HCT116 (cell line): ENCODE data around the gene PXYLP1. TPM values are rescaled to one million over a fixed set of nuclear protein-coding genes. Genes with fewer than 3 reads are reported as not detected.

ENCODE experiments used
- ATAC-seq: fragments of 200-7000 bp; cut with Tn5 transposase; 2 replicates; pipeline ENCODE4 v1.9.1; 2020; ENCODE audit warnings: mild to moderate bottlenecking, moderate library complexity
- BruUV-seq: library from RNA; stranded (reverse); fragments of 400-500 nt; replicated peaks from 2 replicates; lab custom pipeline; 2021; lab: Mats Ljungman, UMichigan
- CTCF ChIA-PET: fragments of 300-600 bp; sonication (Branson Sonifier 250); formaldehyde crosslinking; loops from one replicate; lab custom pipeline; 2021; ENCODE audit warnings: antibody characterized with exemption; lab: Charles Lee
- POLR2A ChIA-PET: fragments of 300-600, 350-600 bp; sonication (Branson Sonifier 250); formaldehyde crosslinking; loops from one replicate; lab custom pipeline; 2021; ENCODE audit warnings: antibody characterized with exemption; lab: Charles Lee
- RAD21 ChIA-PET, 2 experiments: fragments of 300-600 bp; sonication (Branson Sonifier 250); formaldehyde crosslinking; loops; one replicate each; lab custom pipeline; 2023; ENCODE audit warnings: low total read pairs in 2 of 2; ENCODE audit not compliant: uncharacterized antibody in 2 of 2, unreplicated experiment in 2 of 2, low non-redundant PET in 1 of 2; lab: Charles Lee
- DNase-seq: peaks from one replicate; pipeline ENCODE4 v3.0.0-alpha.2; 2010; ENCODE audit warnings: low read depth, low spot score
- H2AFZ ChIP-seq: fragments of 200-600 bp; shearing (Covaris generic), sonication (generic); 2 replicates; pipeline ENCODE4 v1.6.1; 2017; ENCODE audit warnings: low read depth, mixed run types, mixed read lengths, antibody characterized with exemption, low read length; ENCODE audit not compliant: poor library complexity, severe bottlenecking
- H3K27ac ChIP-seq: 2 replicates; pipeline ENCODE4 v1.5.1; 2012; ENCODE audit warnings: low read depth, low read length
- H3K27me3 ChIP-seq: fragments of 200-600 bp; sonication (generic); 2 replicates; pipeline ENCODE4 v1.6.1; 2016; ENCODE audit warnings: mixed run types, low read length, mixed read lengths; ENCODE audit not compliant: insufficient read depth
- H3K36me3 ChIP-seq, 2 experiments: fragments of 200-500 bp in 1 of 2; fragments of 200-600 bp in 1 of 2; sonication (Bioruptor generic) in 1 of 2; sonication (generic) in 1 of 2; 2 replicates each; pipeline versions ENCODE4 v1.5.1 to v1.6.1; 2014 to 2016; ENCODE audit warnings: low read length in 2 of 2, inconsistent platforms in 1 of 2, mixed read lengths in 1 of 2, mixed run types in 1 of 2; ENCODE audit not compliant: insufficient read depth in 2 of 2, control insufficient read depth in 1 of 2
- H3K4me1 ChIP-seq, 2 experiments: fragments of 200-600 bp in 1 of 2; sonication (generic) in 1 of 2; 2 replicates each; pipeline versions ENCODE4 v1.5.1 to v1.6.1; 2012 to 2017; ENCODE audit warnings: low read length in 2 of 2, inconsistent platforms in 1 of 2, mild to moderate bottlenecking in 1 of 2, mixed read lengths in 1 of 2, mixed run types in 1 of 2, moderate library complexity in 1 of 2; ENCODE audit not compliant: insufficient read depth in 2 of 2, control insufficient read depth in 1 of 2
- H3K4me2 ChIP-seq: fragments of 200-600 bp; sonication (generic); 2 replicates; pipeline ENCODE4 v1.6.1; 2017; ENCODE audit warnings: mixed run types, low read length, mixed read lengths
- H3K4me3 ChIP-seq, 2 experiments: fragments of 200-600 bp in 1 of 2; sonication (generic) in 1 of 2; replicated peaks in 1 of 2; 2 replicates each; pipeline ENCODE4 v1.5.1; 2011 to 2016; ENCODE audit warnings: low read length in 2 of 2, control low read depth in 1 of 2, low read depth in 1 of 2, mild to moderate bottlenecking in 1 of 2, mixed read lengths in 1 of 2, mixed run types in 1 of 2
- H3K79me2 ChIP-seq: fragments of 200-600 bp; sonication (generic); 2 replicates; pipeline ENCODE4 v1.6.1; 2017; ENCODE audit warnings: mild to moderate bottlenecking, mixed run types, low read length, moderate library complexity, mixed read lengths; ENCODE audit not compliant: insufficient read depth
- H3K9ac ChIP-seq: fragments of 200-600 bp; sonication (generic); 2 replicates; pipeline ENCODE4 v1.6.1; 2016; ENCODE audit warnings: low read length, mixed read lengths
- H3K9me2 ChIP-seq: fragments of 200-600 bp; sonication (generic), shearing (Covaris generic); 2 replicates; pipeline ENCODE4 v1.6.1; 2017; ENCODE audit warnings: mixed run types, mild to moderate bottlenecking, moderate library complexity; ENCODE audit not compliant: insufficient read depth
- H3K9me3 ChIP-seq, 2 experiments: fragments of 200-500 bp in 1 of 2; fragments of 200-600 bp in 1 of 2; sonication (Bioruptor generic) in 1 of 2; sonication (generic) in 1 of 2; 2 replicates each; pipeline ENCODE4 v1.6.1; 2014 to 2017; ENCODE audit warnings: low read length in 2 of 2, mixed read lengths in 2 of 2, inconsistent platforms in 1 of 2, low read depth in 1 of 2, mild to moderate bottlenecking in 1 of 2, mixed run types in 1 of 2, moderate library complexity in 1 of 2; ENCODE audit not compliant: control insufficient read depth in 1 of 2, insufficient read depth in 1 of 2
- H4K20me1 ChIP-seq: fragments of 200-600 bp; sonication (generic), shearing (Covaris generic); 2 replicates; pipeline ENCODE4 v1.6.1; 2017; ENCODE audit warnings: mixed run types, mild to moderate bottlenecking, moderate library complexity; ENCODE audit not compliant: insufficient read depth
- ATF3 ChIP-seq: IDR thresholded peaks from 2 replicates; pipeline ENCODE4 v1.6.1; 2012
- CBX3 ChIP-seq: IDR thresholded peaks from 2 replicates; pipeline ENCODE4 v1.6.1; 2012; ENCODE audit warnings: low read depth
- CEBPB ChIP-seq: IDR thresholded peaks from 2 replicates; pipeline ENCODE4 v1.6.1; 2012; ENCODE audit warnings: low read depth
- EGR1 ChIP-seq: IDR thresholded peaks from 2 replicates; pipeline ENCODE4 v1.6.1; 2012; ENCODE audit warnings: low read depth
- ELF1 ChIP-seq: IDR thresholded peaks from 2 replicates; pipeline ENCODE4 v1.6.1; 2012; ENCODE audit warnings: low read depth, borderline replicate concordance
- EZH2 ChIP-seq: fragments of 200-600 bp; sonication (generic); IDR thresholded peaks from 2 replicates; pipeline ENCODE4 v1.6.1; 2017; ENCODE audit warnings: antibody characterized with exemption, mixed run types
- FOSL1 ChIP-seq: IDR thresholded peaks from 2 replicates; pipeline ENCODE4 v1.6.1; 2012; ENCODE audit warnings: low read depth
- JUND ChIP-seq: IDR thresholded peaks from 2 replicates; pipeline ENCODE4 v1.6.1; 2012
- MAX ChIP-seq: IDR thresholded peaks from 2 replicates; pipeline ENCODE4 v1.6.1; 2012
- POLR2A ChIP-seq: IDR thresholded peaks from 2 replicates; pipeline ENCODE4 v1.7.0; 2011; ENCODE audit warnings: borderline replicate concordance; ENCODE audit not compliant: insufficient read depth, insufficient read length; ENCODE audit errors: extremely low read depth
- POLR2AphosphoS5 ChIP-seq: IDR thresholded peaks from 2 replicates; pipeline ENCODE4 v1.6.1; 2011; ENCODE audit warnings: mild to moderate bottlenecking, low read depth, low read length, moderate library complexity
- RAD21 ChIP-seq: IDR thresholded peaks from 2 replicates; pipeline ENCODE4 v1.6.1; 2012; ENCODE audit warnings: low read depth, mild to moderate bottlenecking
- SP1 ChIP-seq: IDR thresholded peaks from 2 replicates; pipeline ENCODE4 v1.6.1; 2012; ENCODE audit warnings: low read depth
- SRF ChIP-seq: IDR thresholded peaks from 2 replicates; pipeline ENCODE4 v1.6.1; 2012; ENCODE audit warnings: low read depth
- TCF7L2 ChIP-seq: IDR thresholded peaks from 2 replicates; pipeline ENCODE4 v1.7.0; 2011; ENCODE audit warnings: borderline replicate concordance, inconsistent platforms; ENCODE audit not compliant: insufficient read depth, insufficient read length; ENCODE audit errors: extremely low read depth
- ZFX ChIP-seq: fragments of 450-650 bp; IDR thresholded peaks from 2 replicates; pipeline ENCODE4 v1.6.1; 2017
- intact Hi-C: fragments of 100-400 bp; cut with micrococcal nuclease; formaldehyde crosslinking; loops from 2 replicates; pipeline ENCODE4 v1.10.0; 2022
- total RNA-seq: library from RNA; stranded (reverse); gene quantifications from one replicate; pipeline ENCODE4 v1.2.1, GENCODE V29; 2021; ENCODE audit not compliant: unreplicated experiment
- TF ChIP-seq, protein P1 (sequence below): IDR thresholded peaks from 2 replicates; pipeline ENCODE4 v1.6.1; 2011; ENCODE audit warnings: mild to moderate bottlenecking, low read length, moderate library complexity; ENCODE audit not compliant: insufficient replicate concordance; ENCODE audit errors: extremely low read depth
- TF ChIP-seq, protein P2 (sequence below): IDR thresholded peaks from 2 replicates; pipeline ENCODE4 v1.6.1; 2012; ENCODE audit warnings: low read depth

The PXYLP1 gene
- total RNA-seq, 1 experiment from 2014 or later, result 15.3 TPM

- Histone ChIP-seq H3K36me3 (no peaks in the 10 kb centered on the region; a peak in 1 of 4 replicates), H3K27me3 (no peaks in the 10 kb centered on the region), H3K4me1 (no peaks in the 10 kb centered on the region), H2AFZ (no peak overlapping the region), H3K9me2 (no peaks in the 10 kb centered on the region), H3K79me2 (no peaks in the 10 kb centered on the region), H3K9ac (no peak overlapping the region), H3K27ac (no peak overlapping the region), H3K9me3 (no peaks in the 10 kb centered on the region), H3K4me3 (no peak overlapping the region), H4K20me1 (no peaks in the 10 kb centered on the region), H3K4me2 (no peak overlapping the region)
- ChIA-PET RAD21 (no interaction called here), POLR2A (no interaction called here), CTCF (no interaction called here)
- TF ChIP-seq ELF1, result no peak
- TF ChIP-seq EZH2, result no peak
- no peak for TF ChIP-seq POLR2A
- TF ChIP-seq CBX3, result no peak
- TF ChIP-seq POLR2AphosphoS5, result no peak
- TF ChIP-seq ATF3, result no peak
- no peak for TF ChIP-seq JUND
- no peak for TF ChIP-seq FOSL1
- no peak for TF ChIP-seq CEBPB
- TF ChIP-seq EGR1, result no peak
- no peak for TF ChIP-seq SRF
- TF ChIP-seq SP1, result no peak
- no peak for TF ChIP-seq RAD21
- TF ChIP-seq, protein P1, sequence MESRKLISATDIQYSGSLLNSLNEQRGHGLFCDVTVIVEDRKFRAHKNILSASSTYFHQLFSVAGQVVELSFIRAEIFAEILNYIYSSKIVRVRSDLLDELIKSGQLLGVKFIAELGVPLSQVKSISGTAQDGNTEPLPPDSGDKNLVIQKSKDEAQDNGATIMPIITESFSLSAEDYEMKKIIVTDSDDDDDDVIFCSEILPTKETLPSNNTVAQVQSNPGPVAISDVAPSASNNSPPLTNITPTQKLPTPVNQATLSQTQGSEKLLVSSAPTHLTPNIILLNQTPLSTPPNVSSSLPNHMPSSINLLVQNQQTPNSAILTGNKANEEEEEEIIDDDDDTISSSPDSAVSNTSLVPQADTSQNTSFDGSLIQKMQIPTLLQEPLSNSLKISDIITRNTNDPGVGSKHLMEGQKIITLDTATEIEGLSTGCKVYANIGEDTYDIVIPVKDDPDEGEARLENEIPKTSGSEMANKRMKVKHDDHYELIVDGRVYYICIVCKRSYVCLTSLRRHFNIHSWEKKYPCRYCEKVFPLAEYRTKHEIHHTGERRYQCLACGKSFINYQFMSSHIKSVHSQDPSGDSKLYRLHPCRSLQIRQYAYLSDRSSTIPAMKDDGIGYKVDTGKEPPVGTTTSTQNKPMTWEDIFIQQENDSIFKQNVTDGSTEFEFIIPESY, result no peak
- TF ChIP-seq, protein P2, sequence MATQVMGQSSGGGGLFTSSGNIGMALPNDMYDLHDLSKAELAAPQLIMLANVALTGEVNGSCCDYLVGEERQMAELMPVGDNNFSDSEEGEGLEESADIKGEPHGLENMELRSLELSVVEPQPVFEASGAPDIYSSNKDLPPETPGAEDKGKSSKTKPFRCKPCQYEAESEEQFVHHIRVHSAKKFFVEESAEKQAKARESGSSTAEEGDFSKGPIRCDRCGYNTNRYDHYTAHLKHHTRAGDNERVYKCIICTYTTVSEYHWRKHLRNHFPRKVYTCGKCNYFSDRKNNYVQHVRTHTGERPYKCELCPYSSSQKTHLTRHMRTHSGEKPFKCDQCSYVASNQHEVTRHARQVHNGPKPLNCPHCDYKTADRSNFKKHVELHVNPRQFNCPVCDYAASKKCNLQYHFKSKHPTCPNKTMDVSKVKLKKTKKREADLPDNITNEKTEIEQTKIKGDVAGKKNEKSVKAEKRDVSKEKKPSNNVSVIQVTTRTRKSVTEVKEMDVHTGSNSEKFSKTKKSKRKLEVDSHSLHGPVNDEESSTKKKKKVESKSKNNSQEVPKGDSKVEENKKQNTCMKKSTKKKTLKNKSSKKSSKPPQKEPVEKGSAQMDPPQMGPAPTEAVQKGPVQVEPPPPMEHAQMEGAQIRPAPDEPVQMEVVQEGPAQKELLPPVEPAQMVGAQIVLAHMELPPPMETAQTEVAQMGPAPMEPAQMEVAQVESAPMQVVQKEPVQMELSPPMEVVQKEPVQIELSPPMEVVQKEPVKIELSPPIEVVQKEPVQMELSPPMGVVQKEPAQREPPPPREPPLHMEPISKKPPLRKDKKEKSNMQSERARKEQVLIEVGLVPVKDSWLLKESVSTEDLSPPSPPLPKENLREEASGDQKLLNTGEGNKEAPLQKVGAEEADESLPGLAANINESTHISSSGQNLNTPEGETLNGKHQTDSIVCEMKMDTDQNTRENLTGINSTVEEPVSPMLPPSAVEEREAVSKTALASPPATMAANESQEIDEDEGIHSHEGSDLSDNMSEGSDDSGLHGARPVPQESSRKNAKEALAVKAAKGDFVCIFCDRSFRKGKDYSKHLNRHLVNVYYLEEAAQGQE, result no peak
- TF ChIP-seq TCF7L2, result no peak
- TF ChIP-seq ZFX, result no peak
- no peak for TF ChIP-seq MAX
- no peak for DNase-seq
- intact Hi-C loops, result no loop called here
- no peak for ATAC-seq
- BruUV-seq, result no TSS peak
Observed at GRCh38 chr3:141288336-141288990, 56.8 kb downstream of the PXYLP1 start.
